Mesenchymal stem cell (in vitro differentiated cells and primary cell): Measurements from ENCODE around the gene PLPPR3.

Experiments used
- DNase-seq: peaks from one replicate; pipeline ENCODE4 v3.0.0-alpha.2; 2013
- H2AFZ ChIP-seq: one replicate; pipeline ENCODE4 v1.6.1; 2013; ENCODE audit warnings: low read depth, mild to moderate bottlenecking, control low read depth, inconsistent platforms, low read length, moderate library complexity
- H2AK5ac ChIP-seq: 2 replicates; pipeline ENCODE4 v1.6.1; 2013; ENCODE audit warnings: low read length, moderate library complexity, mild to moderate bottlenecking, inconsistent platforms; ENCODE audit not compliant: severe bottlenecking
- H2BK120ac ChIP-seq: one replicate; pipeline ENCODE4 v1.6.1; 2013; ENCODE audit warnings: low read depth, mild to moderate bottlenecking, inconsistent platforms, low read length, moderate library complexity
- H2BK12ac ChIP-seq, 2 experiments: one replicate each; pipeline ENCODE4 v1.6.1; 2013; ENCODE audit warnings: inconsistent platforms in 2 of 2, low read length in 2 of 2, mild to moderate bottlenecking in 2 of 2, moderate library complexity in 2 of 2, control low read depth in 1 of 2
- H2BK15ac ChIP-seq: one replicate; pipeline ENCODE4 v1.6.1; 2013; ENCODE audit warnings: mild to moderate bottlenecking, low read depth, inconsistent platforms; ENCODE audit not compliant: poor library complexity, severe bottlenecking
- H2BK5ac ChIP-seq: 2 replicates; pipeline ENCODE4 v1.6.1; 2013; ENCODE audit warnings: low read depth, mild to moderate bottlenecking, low read length, control low read depth, inconsistent platforms; ENCODE audit not compliant: poor library complexity, severe bottlenecking
- H3K14ac ChIP-seq, 2 experiments: one replicate each; pipeline ENCODE4 v1.6.1; 2013; ENCODE audit warnings: inconsistent platforms in 2 of 2, low read length in 2 of 2, control low read depth in 1 of 2, mild to moderate bottlenecking in 1 of 2, moderate library complexity in 1 of 2
- H3K18ac ChIP-seq, 2 experiments: one replicate each; pipeline ENCODE4 v1.6.1; 2013; ENCODE audit warnings: inconsistent platforms in 2 of 2, low read length in 2 of 2, control low read depth in 1 of 2, low read depth in 1 of 2, mild to moderate bottlenecking in 1 of 2
- H3K23ac ChIP-seq, 2 experiments: one replicate each; pipeline ENCODE4 v1.6.1; 2013; ENCODE audit warnings: inconsistent platforms in 2 of 2, low read length in 2 of 2, mild to moderate bottlenecking in 2 of 2, moderate library complexity in 2 of 2, control low read depth in 1 of 2
- H3K27ac ChIP-seq: 2 replicates; pipeline ENCODE4 v1.5.1; 2013; ENCODE audit warnings: mild to moderate bottlenecking, moderate library complexity, low read length, control low read depth, inconsistent platforms; ENCODE audit not compliant: poor library complexity, severe bottlenecking
- H3K27me3 ChIP-seq, 2 experiments: 2 replicates each; pipeline versions ENCODE4 v1.6.1 to v1.7.0; 2013; ENCODE audit warnings: low read length in 2 of 2, mild to moderate bottlenecking in 2 of 2, moderate library complexity in 2 of 2, control low read depth in 1 of 2, inconsistent platforms in 1 of 2; ENCODE audit not compliant: control insufficient read depth in 1 of 2, insufficient read depth in 1 of 2
- H3K36me3 ChIP-seq, 2 experiments: 2 replicates each; pipeline versions ENCODE4 v1.6.1 to v1.7.0; 2013; ENCODE audit warnings: low read length in 2 of 2, control low read depth in 1 of 2, inconsistent platforms in 1 of 2, low read depth in 1 of 2, mild to moderate bottlenecking in 1 of 2; ENCODE audit not compliant: insufficient read depth in 2 of 2, control insufficient read depth in 1 of 2
- H3K4ac ChIP-seq, 2 experiments: one replicate each; pipeline ENCODE4 v1.6.1; 2013; ENCODE audit warnings: inconsistent platforms in 2 of 2, low read length in 2 of 2, mild to moderate bottlenecking in 2 of 2, moderate library complexity in 2 of 2, control low read depth in 1 of 2, low read depth in 1 of 2
- H3K4me1 ChIP-seq: 2 replicates; pipeline ENCODE4 v1.6.1; 2013; ENCODE audit warnings: low read depth, low read length, control low read depth; ENCODE audit not compliant: control insufficient read depth, insufficient read depth
- H3K4me2 ChIP-seq: 2 replicates; pipeline ENCODE4 v1.6.1; 2013; ENCODE audit warnings: low read length, mild to moderate bottlenecking, inconsistent platforms; ENCODE audit not compliant: poor library complexity, severe bottlenecking
- H3K4me3 ChIP-seq, 2 experiments: 2 replicates each; pipeline versions ENCODE4 v1.5.1 to v1.7.0; 2013; ENCODE audit warnings: low read length in 2 of 2, mild to moderate bottlenecking in 2 of 2, control low read depth in 1 of 2, low read depth in 1 of 2; ENCODE audit not compliant: insufficient read depth in 1 of 2
- H3K79me1 ChIP-seq: replicated peaks from 2 replicates; pipeline ENCODE4 v1.6.1; 2013; ENCODE audit warnings: mild to moderate bottlenecking, control low read depth, low read length, inconsistent platforms; ENCODE audit not compliant: poor library complexity, severe bottlenecking
- H3K9ac ChIP-seq: 2 replicates; pipeline ENCODE4 v1.7.0; 2013; ENCODE audit warnings: mild to moderate bottlenecking, low read length, moderate library complexity
- H3K9me3 ChIP-seq: 2 replicates; pipeline ENCODE4 v1.7.0; 2013; ENCODE audit warnings: mild to moderate bottlenecking, low read length; ENCODE audit not compliant: control insufficient read depth
- H4K8ac ChIP-seq: one replicate; pipeline ENCODE4 v1.6.1; 2013; ENCODE audit warnings: inconsistent platforms, mild to moderate bottlenecking, low read length, moderate library complexity
- H4K91ac ChIP-seq: one replicate; pipeline ENCODE4 v1.6.1; 2013; ENCODE audit warnings: mild to moderate bottlenecking, low read length, inconsistent platforms
- whole genome bisulfite sequencing: methylation state at CpG from one replicate; pipeline ENCODE4 v1.1.7; 2013; ENCODE audit warnings: mixed read lengths; 5-methylcytosine and 5-hydroxymethylcytosine counted together

Gene PLPPR3

GRCh38 chr19:812747-813218 lies 9.0 kb downstream of the PLPPR3 start:
- H3K18ac ChIP-seq, result no peak overlapping the region
- no peaks in the 10 kb centered on the region for H3K27me3 ChIP-seq
- H2BK12ac ChIP-seq, result no peak overlapping the region
- H2AFZ ChIP-seq, result no peak overlapping the region
- H3K14ac ChIP-seq, result no peak overlapping the region
- H4K91ac ChIP-seq, result no peak overlapping the region
- H2BK5ac ChIP-seq, result no peak overlapping the region
- H3K23ac ChIP-seq, result no peak overlapping the region
- H3K9me3 ChIP-seq, result no peaks in the 10 kb centered on the region
- no peak overlapping the region for H3K4me3 ChIP-seq
- no peak overlapping the region for H3K4me2 ChIP-seq
- no peak overlapping the region for H2BK120ac ChIP-seq
- no peaks in the 10 kb centered on the region for H3K4me1 ChIP-seq
- no peak overlapping the region for H4K8ac ChIP-seq
- peaks cover 48 to 87% of the 10 kb centered on the region in 2 experiments for H3K36me3 ChIP-seq
- no peak overlapping the region for H3K27ac ChIP-seq
- no peak overlapping the region for H2AK5ac ChIP-seq
- H3K79me1 ChIP-seq, result peaks cover 7% of the 10 kb centered on the region
- no peak overlapping the region for H2BK15ac ChIP-seq
- DNase-seq, result no peak
- no peak overlapping the region for H3K4ac ChIP-seq
- H3K9ac ChIP-seq, result no peak overlapping the region
- 97% methylated on average over 72 of the region's 72 CpGs for WGBS

GRCh38 chr19:812049-812746 lies 9.6 kb downstream of the PLPPR3 start:
- Histone ChIP-seq H2BK5ac (no peak overlapping the region), H3K9me3 (no peaks in the 10 kb centered on the region), H2AK5ac (no peak overlapping the region), H3K4me2 (no peak overlapping the region), H3K4me1 (no peaks in the 10 kb centered on the region), H3K36me3 (peaks cover 54 to 91% of the 10 kb centered on the region in 2 experiments), H3K4me3 (no peak overlapping the region), H4K8ac (no peak overlapping the region), H3K27ac (no peak overlapping the region), H3K79me1 (peaks cover 7% of the 10 kb centered on the region), H2BK120ac (no peak overlapping the region), H2BK15ac (no peak overlapping the region), H3K23ac (no peak overlapping the region), H3K18ac (no peak overlapping the region), H2BK12ac (no peak overlapping the region), H3K14ac (no peak overlapping the region), H4K91ac (no peak overlapping the region), H3K9ac (no peak overlapping the region), H3K4ac (no peak overlapping the region), H2AFZ (no peak overlapping the region), H3K27me3 (no peaks in the 10 kb centered on the region)
- DNase-seq, result no peak
- WGBS, result 97% methylated on average over 69 of the region's 80 CpGs

- Histone ChIP-seq H3K14ac (no peak overlapping the region), H3K36me3 (peaks cover 60 to 98% of the 10 kb centered on the region in 2 experiments), H4K91ac (no peak overlapping the region), H2AK5ac (no peak overlapping the region), H2BK15ac (no peak overlapping the region), H3K9me3 (no peaks in the 10 kb centered on the region), H2AFZ (no peak overlapping the region), H3K4me3 (no peak overlapping the region), H3K27ac (no peak overlapping the region), H3K9ac (no peak overlapping the region), H3K4me2 (no peak overlapping the region), H2BK5ac (no peak overlapping the region), H2BK12ac (no peak overlapping the region), H3K27me3 (no peaks in the 10 kb centered on the region), H3K4me1 (no peaks in the 10 kb centered on the region), H3K4ac (no peak overlapping the region), H3K79me1 (peaks cover 7% of the 10 kb centered on the region), H3K18ac (no peak overlapping the region), H3K23ac (no peak overlapping the region), H4K8ac (no peak overlapping the region), H2BK120ac (no peak overlapping the region)
- DNase-seq, result no peak
- WGBS, result 97% methylated on average over 20 of the region's 20 CpGs
These were observed 10.2 kb downstream of the PLPPR3 start for GRCh38 chr19:811506-812048.

- H3K4me3 ChIP-seq, result no peak overlapping the region
- H2BK12ac ChIP-seq, result no peak overlapping the region
- H3K27ac ChIP-seq, result no peak overlapping the region
- H3K18ac ChIP-seq, result no peak overlapping the region
- H2BK15ac ChIP-seq, result no peak overlapping the region
- DNase-seq, result no peak
- no peaks in the 10 kb centered on the region for H3K9me3 ChIP-seq
- H3K79me1 ChIP-seq, result peaks cover 7% of the 10 kb centered on the region
- H3K23ac ChIP-seq, result no peak overlapping the region
- no peak overlapping the region for H3K4me2 ChIP-seq
- H3K4ac ChIP-seq, result no peak overlapping the region
- H3K4me1 ChIP-seq, result no peaks in the 10 kb centered on the region
- H3K14ac ChIP-seq, result no peak overlapping the region
- peaks cover 62 to 99% of the 10 kb centered on the region in 2 experiments for H3K36me3 ChIP-seq
- H2BK120ac ChIP-seq, result no peak overlapping the region
- H3K9ac ChIP-seq, result no peak overlapping the region
- H2AK5ac ChIP-seq, result no peak overlapping the region
- H3K27me3 ChIP-seq, result no peaks in the 10 kb centered on the region
- WGBS, result 98% methylated on average over 24 of the region's 25 CpGs
- H2BK5ac ChIP-seq, result no peak overlapping the region
- no peak overlapping the region for H2AFZ ChIP-seq
- H4K8ac ChIP-seq, result no peak overlapping the region
- H4K91ac ChIP-seq, result no peak overlapping the region
These were observed 10.8 kb downstream of the PLPPR3 start for GRCh38 chr19:810883-811489.
